WTC11 (cell line): ENCODE results near the gene GRIP2.

Experiments used
- ZBTB21 ChIP-seq: sonication (generic); formaldehyde crosslinking; IDR thresholded peaks from 2 replicates; pipeline ENCODE4 v1.8.1; 2023; ENCODE audit warnings: mild to moderate bottlenecking, missing genetic modification reagents, borderline replicate concordance
- ZNF232 ChIP-seq: sonication (generic); formaldehyde crosslinking; IDR thresholded peaks from 2 replicates; pipeline ENCODE4 v1.8.0; 2022; ENCODE audit warnings: mild to moderate bottlenecking, missing genetic modification reagents
- TF ChIP-seq, protein P1 (sequence below): fragments of 200-600 bp; IDR thresholded peaks from 2 replicates; pipeline ENCODE4 v1.8.0; 2022; ENCODE audit warnings: antibody characterized with exemption

DNA sequence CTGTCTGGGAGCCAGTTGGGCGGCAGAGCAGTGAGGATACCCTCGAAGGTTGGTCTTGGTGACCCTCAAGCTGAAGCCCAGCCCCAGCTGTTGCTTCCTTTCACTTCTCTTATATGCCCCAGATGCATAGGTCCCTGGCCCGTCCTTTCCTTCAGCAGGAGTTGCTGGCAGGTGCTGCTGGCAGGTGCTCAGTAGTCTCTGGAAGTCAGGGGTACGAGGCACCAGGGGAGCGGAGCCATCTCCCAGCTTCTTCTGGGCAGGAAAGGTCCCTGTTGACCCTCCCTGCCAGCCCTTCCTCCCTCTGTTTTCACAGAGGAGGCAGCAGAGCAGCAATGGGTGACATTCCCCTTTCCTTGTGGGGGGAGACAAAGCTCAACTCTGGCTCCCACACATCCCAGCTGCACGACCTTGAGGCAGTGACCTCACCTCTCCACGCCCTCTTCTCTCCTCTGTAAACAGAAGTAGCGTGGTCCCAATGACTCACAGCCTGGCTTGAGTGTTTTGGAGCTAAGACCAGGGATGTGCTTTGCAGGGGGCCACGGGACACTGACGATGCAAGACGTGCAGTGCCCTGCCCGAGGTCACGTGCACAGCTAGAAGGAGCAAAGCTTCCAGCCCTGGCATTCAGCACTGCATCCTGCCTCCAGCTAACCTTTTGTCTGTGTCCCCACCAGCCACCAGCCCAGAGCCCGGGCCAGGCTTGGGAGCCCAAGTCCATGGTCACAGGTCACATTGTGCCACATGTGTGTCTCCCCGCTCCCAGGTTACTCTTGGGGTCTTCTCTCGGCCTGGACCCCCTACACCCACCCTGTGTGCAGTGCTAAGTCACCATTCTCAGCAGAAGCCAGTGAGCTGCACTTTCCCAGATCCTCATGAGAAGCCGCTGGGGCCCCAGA is 88.0 kb downstream of the GRIP2 start:
- TF ChIP-seq, protein P1, sequence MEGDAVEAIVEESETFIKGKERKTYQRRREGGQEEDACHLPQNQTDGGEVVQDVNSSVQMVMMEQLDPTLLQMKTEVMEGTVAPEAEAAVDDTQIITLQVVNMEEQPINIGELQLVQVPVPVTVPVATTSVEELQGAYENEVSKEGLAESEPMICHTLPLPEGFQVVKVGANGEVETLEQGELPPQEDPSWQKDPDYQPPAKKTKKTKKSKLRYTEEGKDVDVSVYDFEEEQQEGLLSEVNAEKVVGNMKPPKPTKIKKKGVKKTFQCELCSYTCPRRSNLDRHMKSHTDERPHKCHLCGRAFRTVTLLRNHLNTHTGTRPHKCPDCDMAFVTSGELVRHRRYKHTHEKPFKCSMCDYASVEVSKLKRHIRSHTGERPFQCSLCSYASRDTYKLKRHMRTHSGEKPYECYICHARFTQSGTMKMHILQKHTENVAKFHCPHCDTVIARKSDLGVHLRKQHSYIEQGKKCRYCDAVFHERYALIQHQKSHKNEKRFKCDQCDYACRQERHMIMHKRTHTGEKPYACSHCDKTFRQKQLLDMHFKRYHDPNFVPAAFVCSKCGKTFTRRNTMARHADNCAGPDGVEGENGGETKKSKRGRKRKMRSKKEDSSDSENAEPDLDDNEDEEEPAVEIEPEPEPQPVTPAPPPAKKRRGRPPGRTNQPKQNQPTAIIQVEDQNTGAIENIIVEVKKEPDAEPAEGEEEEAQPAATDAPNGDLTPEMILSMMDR: no peak
- TF ChIP-seq ZBTB21 (CRISPR knock-in tag) (no peak), ZNF232 (no peak)
